HCT116 (cell line): ENCODE data around the gene AMPD3. TPM values are rescaled to one million over a fixed set of nuclear protein-coding genes. Genes with fewer than 3 reads are reported as not detected.

Experiments used
- ATAC-seq: fragments of 200-7000 bp; cut with Tn5 transposase; 2 replicates; pipeline ENCODE4 v1.9.1; 2020; ENCODE audit warnings: mild to moderate bottlenecking, moderate library complexity
- BruUV-seq: library from RNA; stranded (reverse); fragments of 400-500 nt; replicated peaks from 2 replicates; lab custom pipeline; 2021; lab: Mats Ljungman, UMichigan
- CTCF ChIA-PET: fragments of 300-600 bp; sonication (Branson Sonifier 250); formaldehyde crosslinking; loops from one replicate; lab custom pipeline; 2021; ENCODE audit warnings: antibody characterized with exemption; lab: Charles Lee
- POLR2A ChIA-PET: fragments of 300-600, 350-600 bp; sonication (Branson Sonifier 250); formaldehyde crosslinking; loops from one replicate; lab custom pipeline; 2021; ENCODE audit warnings: antibody characterized with exemption; lab: Charles Lee
- RAD21 ChIA-PET, 2 experiments: fragments of 300-600 bp; sonication (Branson Sonifier 250); formaldehyde crosslinking; loops; one replicate each; lab custom pipeline; 2023; ENCODE audit warnings: low total read pairs in 2 of 2; ENCODE audit not compliant: uncharacterized antibody in 2 of 2, unreplicated experiment in 2 of 2, low non-redundant PET in 1 of 2; lab: Charles Lee
- DNase-seq: peaks from one replicate; pipeline ENCODE4 v3.0.0-alpha.2; 2010; ENCODE audit warnings: low read depth, low spot score
- H2AFZ ChIP-seq: fragments of 200-600 bp; shearing (Covaris generic), sonication (generic); 2 replicates; pipeline ENCODE4 v1.6.1; 2017; ENCODE audit warnings: low read depth, mixed run types, mixed read lengths, antibody characterized with exemption, low read length; ENCODE audit not compliant: poor library complexity, severe bottlenecking
- H3K27ac ChIP-seq: 2 replicates; pipeline ENCODE4 v1.5.1; 2012; ENCODE audit warnings: low read depth, low read length
- H3K27me3 ChIP-seq: fragments of 200-600 bp; sonication (generic); 2 replicates; pipeline ENCODE4 v1.6.1; 2016; ENCODE audit warnings: mixed run types, low read length, mixed read lengths; ENCODE audit not compliant: insufficient read depth
- H3K36me3 ChIP-seq, 2 experiments: fragments of 200-500 bp in 1 of 2; fragments of 200-600 bp in 1 of 2; sonication (Bioruptor generic) in 1 of 2; sonication (generic) in 1 of 2; 2 replicates each; pipeline versions ENCODE4 v1.5.1 to v1.6.1; 2014 to 2016; ENCODE audit warnings: low read length in 2 of 2, inconsistent platforms in 1 of 2, mixed read lengths in 1 of 2, mixed run types in 1 of 2; ENCODE audit not compliant: insufficient read depth in 2 of 2, control insufficient read depth in 1 of 2
- H3K4me1 ChIP-seq, 2 experiments: fragments of 200-600 bp in 1 of 2; sonication (generic) in 1 of 2; 2 replicates each; pipeline versions ENCODE4 v1.5.1 to v1.6.1; 2012 to 2017; ENCODE audit warnings: low read length in 2 of 2, inconsistent platforms in 1 of 2, mild to moderate bottlenecking in 1 of 2, mixed read lengths in 1 of 2, mixed run types in 1 of 2, moderate library complexity in 1 of 2; ENCODE audit not compliant: insufficient read depth in 2 of 2, control insufficient read depth in 1 of 2
- H3K4me2 ChIP-seq: fragments of 200-600 bp; sonication (generic); 2 replicates; pipeline ENCODE4 v1.6.1; 2017; ENCODE audit warnings: mixed run types, low read length, mixed read lengths
- H3K4me3 ChIP-seq, 2 experiments: fragments of 200-600 bp in 1 of 2; sonication (generic) in 1 of 2; replicated peaks in 1 of 2; 2 replicates each; pipeline ENCODE4 v1.5.1; 2011 to 2016; ENCODE audit warnings: low read length in 2 of 2, control low read depth in 1 of 2, low read depth in 1 of 2, mild to moderate bottlenecking in 1 of 2, mixed read lengths in 1 of 2, mixed run types in 1 of 2
- H3K79me2 ChIP-seq: fragments of 200-600 bp; sonication (generic); 2 replicates; pipeline ENCODE4 v1.6.1; 2017; ENCODE audit warnings: mild to moderate bottlenecking, mixed run types, low read length, moderate library complexity, mixed read lengths; ENCODE audit not compliant: insufficient read depth
- H3K9ac ChIP-seq: fragments of 200-600 bp; sonication (generic); 2 replicates; pipeline ENCODE4 v1.6.1; 2016; ENCODE audit warnings: low read length, mixed read lengths
- H3K9me2 ChIP-seq: fragments of 200-600 bp; sonication (generic), shearing (Covaris generic); 2 replicates; pipeline ENCODE4 v1.6.1; 2017; ENCODE audit warnings: mixed run types, mild to moderate bottlenecking, moderate library complexity; ENCODE audit not compliant: insufficient read depth
- H3K9me3 ChIP-seq, 2 experiments: fragments of 200-500 bp in 1 of 2; fragments of 200-600 bp in 1 of 2; sonication (Bioruptor generic) in 1 of 2; sonication (generic) in 1 of 2; 2 replicates each; pipeline ENCODE4 v1.6.1; 2014 to 2017; ENCODE audit warnings: low read length in 2 of 2, mixed read lengths in 2 of 2, inconsistent platforms in 1 of 2, low read depth in 1 of 2, mild to moderate bottlenecking in 1 of 2, mixed run types in 1 of 2, moderate library complexity in 1 of 2; ENCODE audit not compliant: control insufficient read depth in 1 of 2, insufficient read depth in 1 of 2
- H4K20me1 ChIP-seq: fragments of 200-600 bp; sonication (generic), shearing (Covaris generic); 2 replicates; pipeline ENCODE4 v1.6.1; 2017; ENCODE audit warnings: mixed run types, mild to moderate bottlenecking, moderate library complexity; ENCODE audit not compliant: insufficient read depth
- ATF3 ChIP-seq: IDR thresholded peaks from 2 replicates; pipeline ENCODE4 v1.6.1; 2012
- CBX3 ChIP-seq: IDR thresholded peaks from 2 replicates; pipeline ENCODE4 v1.6.1; 2012; ENCODE audit warnings: low read depth
- CTCF ChIP-seq, 3 experiments: fragments of 200-600 bp in 1 of 3; sonication (generic) in 1 of 3; IDR thresholded peaks in 2 of 3; conservative IDR thresholded peaks in 1 of 3; 2 replicates each; pipeline ENCODE4 v1.5.1; 2012 to 2017; ENCODE audit warnings: low read depth in 2 of 3, low read length in 2 of 3, antibody characterized with exemption in 1 of 3, borderline replicate concordance in 1 of 3, control low read depth in 1 of 3, mild to moderate bottlenecking in 1 of 3, mixed read lengths in 1 of 3, mixed run types in 1 of 3, moderate library complexity in 1 of 3; ENCODE audit not compliant: insufficient read depth in 1 of 3
- EZH2phosphoT487 ChIP-seq: fragments of 200-600 bp; IDR thresholded peaks from 2 replicates; pipeline ENCODE4 v1.6.1; 2018; ENCODE audit warnings: antibody characterized with exemption, borderline replicate concordance
- FOSL1 ChIP-seq: IDR thresholded peaks from 2 replicates; pipeline ENCODE4 v1.6.1; 2012; ENCODE audit warnings: low read depth
- JUND ChIP-seq: IDR thresholded peaks from 2 replicates; pipeline ENCODE4 v1.6.1; 2012
- MAX ChIP-seq: IDR thresholded peaks from 2 replicates; pipeline ENCODE4 v1.6.1; 2012
- POLR2A ChIP-seq: IDR thresholded peaks from 2 replicates; pipeline ENCODE4 v1.7.0; 2011; ENCODE audit warnings: borderline replicate concordance; ENCODE audit not compliant: insufficient read depth, insufficient read length; ENCODE audit errors: extremely low read depth
- RAD21 ChIP-seq: IDR thresholded peaks from 2 replicates; pipeline ENCODE4 v1.6.1; 2012; ENCODE audit warnings: low read depth, mild to moderate bottlenecking
- REST ChIP-seq: IDR thresholded peaks from 2 replicates; pipeline ENCODE4 v1.6.1; 2012; ENCODE audit warnings: low read depth
- SIN3A ChIP-seq: IDR thresholded peaks from 2 replicates; pipeline ENCODE4 v1.6.1; 2012; ENCODE audit warnings: low read depth
- SRF ChIP-seq: IDR thresholded peaks from 2 replicates; pipeline ENCODE4 v1.6.1; 2012; ENCODE audit warnings: low read depth
- ZFX ChIP-seq: fragments of 450-650 bp; IDR thresholded peaks from 2 replicates; pipeline ENCODE4 v1.6.1; 2017
- intact Hi-C: fragments of 100-400 bp; cut with micrococcal nuclease; formaldehyde crosslinking; loops from 2 replicates; pipeline ENCODE4 v1.10.0; 2022
- total RNA-seq: library from RNA; stranded (reverse); gene quantifications from one replicate; pipeline ENCODE4 v1.2.1, GENCODE V29; 2021; ENCODE audit not compliant: unreplicated experiment

The AMPD3 gene
- total RNA-seq, 1 experiment from 2014 or later = 25.9 TPM

- intact Hi-C loops = no loop called here
- 0 out of 4 replicates have a peak, but pooled peaks cover 0 to 3% of the 10 kb centered on the region in 2 experiments for H3K9me3 ChIP-seq
- ChIA-PET POLR2A (interaction anchor here (0.6 to 0.8 kb wide), 2 partner anchors 10 to 269 kb away, joined by 3 read pairs; no protein-coding TSS in a partner anchor), CTCF (interaction anchor here (1.1 to 1.3 kb wide), 2 partner anchors 23 to 60 kb away, joined by 3 to 4 read pairs; no protein-coding TSS in a partner anchor), RAD21 (no interaction called here)
- BruUV-seq = no TSS peak
- no peak overlapping the region for H3K27ac ChIP-seq
- H3K4me1 ChIP-seq = no peaks in the 10 kb centered on the region
- H3K9me2 ChIP-seq = no peaks in the 10 kb centered on the region
- H4K20me1 ChIP-seq = no peaks in the 10 kb centered on the region
- H3K27me3 ChIP-seq = no peaks in the 10 kb centered on the region
- H3K9ac ChIP-seq = no peak overlapping the region
- no peak overlapping the region for H2AFZ ChIP-seq
- TF ChIP-seq SIN3A = no peak
- no peak for TF ChIP-seq EZH2phosphoT487
- TF ChIP-seq SRF = no peak
- no peak for TF ChIP-seq POLR2A
- no peak for TF ChIP-seq ZFX
- TF ChIP-seq, all 23 proteins: peak for 0
- H3K79me2 ChIP-seq = no peaks in the 10 kb centered on the region
- H3K4me2 ChIP-seq = no peak overlapping the region
- ATAC-seq (no peak), DNase-seq (no peak)
- H3K4me3 ChIP-seq = no peak overlapping the region
- H3K36me3 ChIP-seq = no peaks in the 10 kb centered on the region
These were observed 28.6 kb upstream of the AMPD3 start for GRCh38 chr11:10426475-10426874.

- H3K4me2 ChIP-seq = no peak overlapping the region
- POLR2A ChIA-PET = interaction anchor here (1.1 kb wide), 1 partner anchor 59 kb away, joined by 4 read pairs; no protein-coding TSS in a partner anchor
These were observed 26.6 kb upstream of the AMPD3 start for GRCh38 chr11:10428453-10428852.

More at GRCh38 chr11:10428453-10428852, 26.6 kb upstream of the AMPD3 start:
- Histone ChIP-seq H3K27ac (no peak overlapping the region), H3K27me3 (no peaks in the 10 kb centered on the region), H3K79me2 (no peaks in the 10 kb centered on the region), H3K9me2 (no peaks in the 10 kb centered on the region), H3K36me3 (no peaks in the 10 kb centered on the region), H3K4me3 (no peak overlapping the region), H3K9me3 (no peaks in the 10 kb centered on the region), H3K9ac (no peak overlapping the region), H3K4me1 (no peaks in the 10 kb centered on the region), H2AFZ (no peak overlapping the region), H4K20me1 (no peaks in the 10 kb centered on the region)
- peak; percentile 66 for ATAC-seq
- TF ChIP-seq JUND = no peak
- TF ChIP-seq SRF = no peak
- no peak for TF ChIP-seq EZH2phosphoT487
- no peak for TF ChIP-seq ATF3
- no peak for TF ChIP-seq CBX3
- no peak for TF ChIP-seq MAX
- TF ChIP-seq RAD21 = no peak
- no peak for TF ChIP-seq FOSL1
- no peak for TF ChIP-seq CTCF (IDR thresholded peaks at IDR 0.05 in 2 of 3, conservative IDR thresholded peaks at IDR 0.05 in 1 of 3; ENCODE audit: borderline replicate concordance in 1 of 3, insufficient read depth in 1 of 3, low read depth in 2 of 3, low read length in 2 of 3)
- TF ChIP-seq POLR2A = no peak
- TF ChIP-seq REST = no peak
- no peak for DNase-seq
- BruUV-seq = no TSS peak
- ChIA-PET CTCF (interaction anchor here (1.1 to 1.5 kb wide), 2 partner anchors 22 to 112 kb away, joined by 3 read pairs; partner anchors contain the start of gene RNF141), RAD21 (no interaction called here)
- intact Hi-C loops = no loop called here
